Esophagus (tissue), 2 donors: ENCODE results near the gene DYNLT5. TPM values are rescaled to one million over a fixed set of nuclear protein-coding genes. Genes with fewer than 3 reads are reported as not detected.
A peak's percentile ranks its signal among the peaks of the same experiment; 100 is the strongest.
"Not testable (repeated sequence)": the region's sequence is repeated elsewhere in the genome, so short reads cannot be mapped to it uniquely, and the experiment has no call there.

Source experiments
- H3K27ac ChIP-seq, 2 donors: one replicate each; pipeline ENCODE4 v1.5.1; 2013; ENCODE audit warnings: low read depth in 2 of 2, mild to moderate bottlenecking in 2 of 2, inconsistent platforms in 1 of 2, low read length in 1 of 2, moderate library complexity in 1 of 2
- H3K27me3 ChIP-seq, 2 donors: one replicate each; pipeline ENCODE4 v1.6.1; 2013; ENCODE audit warnings: low read length in 2 of 2, control low read depth in 1 of 2, mild to moderate bottlenecking in 1 of 2; ENCODE audit not compliant: insufficient read depth in 2 of 2, control insufficient read depth in 1 of 2
- H3K36me3 ChIP-seq, 2 donors: one replicate each; pipeline ENCODE4 v1.6.1; 2013; ENCODE audit warnings: low read length in 1 of 2; ENCODE audit not compliant: control insufficient read depth in 2 of 2, insufficient read depth in 2 of 2
- H3K4me1 ChIP-seq, 2 donors: one replicate each; pipeline ENCODE4 v1.6.1; 2013; ENCODE audit warnings: low read length in 1 of 2; ENCODE audit not compliant: control insufficient read depth in 2 of 2, insufficient read depth in 2 of 2
- H3K4me3 ChIP-seq, 2 donors: one replicate each; pipeline ENCODE4 v1.5.1; 2013; ENCODE audit warnings: low read length in 2 of 2, mild to moderate bottlenecking in 2 of 2, low read depth in 1 of 2, moderate library complexity in 1 of 2
- H3K9me3 ChIP-seq, 2 donors: one replicate each; pipeline ENCODE4 v1.6.1; 2013; ENCODE audit warnings: mild to moderate bottlenecking in 2 of 2, low read depth in 1 of 2, low read length in 1 of 2, moderate library complexity in 1 of 2; ENCODE audit not compliant: control insufficient read depth in 2 of 2, insufficient read depth in 1 of 2
- WGBS, 2 donors: extraction: QIAGEN DNeasy Blood & Tissue Kit; methylation state at CpG; one replicate each; pipeline ENCODE4 v1.1.7; 2013; 5-methylcytosine and 5-hydroxymethylcytosine counted together
- polyA plus RNA-seq, 2 donors: library from polyadenylated mRNA; stranded (reverse); fragments of 200-250 nt; gene quantifications; one replicate each; pipeline ENCODE4 v1.2.3, GENCODE V29; 2013
- donor health status: healthy with polysubstance abuse.
- donor health status: Bipolar disorder and iron deficiency.

DYNLT5 gene
- under 1 TPM; 0.18 to 0.57 TPM for polyA plus RNA-seq

GRCh38 chr1:66752000-66752592 is at the start of gene DYNLT5:
Gene DYNLT5 (plus strand): TSS chr1:66752459. CDS start chr1:66754659, 2,200 bp downstream.
- H3K36me3 ChIP-seq, result no peaks in the 10 kb centered on the region
- H3K27ac ChIP-seq, result no peak within 1 kb of the TSS
- no peaks in the 10 kb centered on the region for H3K9me3 ChIP-seq
- peaks cover 4 to 5% of the 10 kb centered on the region in 2 donors for H3K4me1 ChIP-seq
- peak within 1 kb of the TSS; percentile 23 to 38 for H3K4me3 ChIP-seq
- 6 to 9% methylated on average over 33 to 35 of the region's 35 CpGs for WGBS, 2 donors
- peaks cover 0 to 4% of the 10 kb centered on the region in 2 donors for H3K27me3 ChIP-seq

- no peaks in the 10 kb centered on the region for H3K9me3 ChIP-seq
- no peaks in the 10 kb centered on the region for H3K4me1 ChIP-seq
- WGBS, 2 donors, result 75 to 80% methylated on average over 4 of the region's 4 CpGs
- H3K27me3 ChIP-seq, result no peaks in the 10 kb centered on the region
- H3K27ac ChIP-seq, result no peak overlapping the region
- no peak overlapping the region for H3K4me3 ChIP-seq
- H3K36me3 ChIP-seq, result no peaks in the 10 kb centered on the region
These were observed 47.9 kb upstream of the DYNLT5 start for GRCh38 chr1:66704177-66704875.

- Histone ChIP-seq H3K27me3 (no peaks in the 10 kb centered on the region), H3K36me3 (no peaks in the 10 kb centered on the region), H3K9me3 (no peaks in the 10 kb centered on the region), H3K4me1 (no peaks in the 10 kb centered on the region), H3K4me3 (no peak overlapping the region), H3K27ac (no peak overlapping the region)
- 42 to 50% methylated on average over 5 of the region's 5 CpGs for WGBS, 2 donors
These were observed 47.1 kb upstream of the DYNLT5 start for GRCh38 chr1:66705110-66705509.

- Histone ChIP-seq H3K27ac (no peak overlapping the region), H3K36me3 (no peaks in the 10 kb centered on the region), H3K4me3 (no peak overlapping the region), H3K27me3 (no peaks in the 10 kb centered on the region), H3K4me1 (no peaks in the 10 kb centered on the region), H3K9me3 (no peaks in the 10 kb centered on the region)
- 36 to 45% methylated on average over 2 of the region's 2 CpGs for WGBS, 2 donors
These were observed 40.8 kb upstream of the DYNLT5 start for GRCh38 chr1:66711420-66711819.

GRCh38 chr1:66712839-66713238 is 39.4 kb upstream of the DYNLT5 start:
- no peaks in the 10 kb centered on the region for H3K4me1 ChIP-seq
- H3K4me3 ChIP-seq, result no peak overlapping the region
- H3K36me3 ChIP-seq, result no peaks in the 10 kb centered on the region
- H3K27ac ChIP-seq, result no peak overlapping the region
- no peaks in the 10 kb centered on the region for H3K9me3 ChIP-seq
- 39 to 49% methylated on average over 2 of the region's 2 CpGs for WGBS, 2 donors
- no peaks in the 10 kb centered on the region for H3K27me3 ChIP-seq

- H3K9me3 ChIP-seq, result no peaks in the 10 kb centered on the region
- no peaks in the 10 kb centered on the region for H3K27me3 ChIP-seq
- H3K36me3 ChIP-seq, result no peaks in the 10 kb centered on the region
- no peak overlapping the region for H3K27ac ChIP-seq
- no peak overlapping the region for H3K4me3 ChIP-seq
- peaks cover 0 to 2% of the 10 kb centered on the region in 2 donors for H3K4me1 ChIP-seq
These were observed 28.3 kb upstream of the DYNLT5 start for GRCh38 chr1:66723985-66724384.

GRCh38 chr1:66725885-66726665 is 26.2 kb upstream of the DYNLT5 start:
- 25 to 27% methylated on average over 9 of the region's 9 CpGs for WGBS, 2 donors

GRCh38 chr1:66728021-66728420 is 24.2 kb upstream of the DYNLT5 start:
- no peaks in the 10 kb centered on the region for H3K9me3 ChIP-seq
- H3K27me3 ChIP-seq, result no peaks in the 10 kb centered on the region
- H3K27ac ChIP-seq, result no peak overlapping the region
- WGBS, 2 donors, result 62 to 68% methylated on average over 2 of the region's 2 CpGs
- H3K36me3 ChIP-seq, result no peaks in the 10 kb centered on the region
- no peak overlapping the region for H3K4me3 ChIP-seq
- peaks cover 0 to 2% of the 10 kb centered on the region in 2 donors for H3K4me1 ChIP-seq

More at GRCh38 chr1:66725885-66726665, 26.2 kb upstream of the DYNLT5 start:
- Histone ChIP-seq H3K4me1 (peaks cover 0 to 2% of the 10 kb centered on the region in 2 donors), H3K27me3 (no peaks in the 10 kb centered on the region), H3K36me3 (no peaks in the 10 kb centered on the region), H3K27ac (no peak overlapping the region), H3K4me3 (no peak overlapping the region), H3K9me3 (no peaks in the 10 kb centered on the region)

- H3K4me3 ChIP-seq, H3K9me3 ChIP-seq, H3K36me3 ChIP-seq, H3K27ac ChIP-seq, H3K4me1 ChIP-seq, H3K27me3 ChIP-seq: not testable (repeated sequence)
These were observed 23.5 kb upstream of the DYNLT5 start for GRCh38 chr1:66728716-66729115.
